Activated CD8-positive, alpha-beta T cell treated with anti-CD3 and anti-CD28 coated beads, Interleukin-2, amount 10 ng/mL, durations not matched to agents 7 days and 5 days (primary cell): Measurements from ENCODE around the gene C1orf167. TPM values are rescaled to one million over a fixed set of nuclear protein-coding genes. Genes with fewer than 3 reads are reported as not detected.
A peak's percentile ranks its signal among the peaks of the same experiment; 100 is the strongest.

ENCODE experiments used
- ATAC-seq: fragments of 150-1000 bp; cut with Tn5 transposase; one replicate; pipeline ENCODE4 v1.10.0; 2021; ENCODE audit warnings: moderate library complexity
- CTCF ChIA-PET: fragments of 350-600 bp; sonication (Branson Sonifier 250); formaldehyde crosslinking; loops from one replicate; lab custom pipeline; 2021; ENCODE audit warnings: antibody characterized with exemption; lab: Charles Lee
- POLR2A ChIA-PET: fragments of 350-600 bp; sonication (Branson Sonifier 250); formaldehyde crosslinking; loops from one replicate; lab custom pipeline; 2021; ENCODE audit warnings: antibody characterized with exemption; lab: Charles Lee
- DNase-seq: peaks from one replicate; pipeline ENCODE4 v3.0.0-alpha.2; 2020
- H3K27ac Mint-ChIP-seq: one replicate; pipeline ENCODE4 v1.8.0; 2021; ENCODE audit warnings: mild to moderate bottlenecking, mixed read lengths
- H3K27me3 Mint-ChIP-seq: one replicate; pipeline ENCODE4 v1.8.0; 2021; ENCODE audit warnings: low read depth, mixed read lengths
- H3K36me3 Mint-ChIP-seq: one replicate; pipeline ENCODE4 v1.8.0; 2021; ENCODE audit warnings: low read depth, mixed read lengths
- H3K4me1 Mint-ChIP-seq: one replicate; pipeline ENCODE4 v1.8.0; 2021; ENCODE audit warnings: low read depth, mixed read lengths
- H3K4me3 Mint-ChIP-seq: one replicate; pipeline ENCODE4 v1.8.0; 2021; ENCODE audit warnings: mild to moderate bottlenecking, mixed read lengths
- H3K9me3 Mint-ChIP-seq: one replicate; pipeline ENCODE4 v1.8.0; 2022; ENCODE audit warnings: mixed read lengths; ENCODE audit not compliant: insufficient read depth
- total RNA-seq, 2 experiments: library from RNA; stranded (reverse); gene quantifications; one replicate each; pipeline ENCODE4 v1.2.3, GENCODE V29; 2021

The C1orf167 gene
- total RNA-seq, 2 experiments from 2014 or later: not detected

DNA sequence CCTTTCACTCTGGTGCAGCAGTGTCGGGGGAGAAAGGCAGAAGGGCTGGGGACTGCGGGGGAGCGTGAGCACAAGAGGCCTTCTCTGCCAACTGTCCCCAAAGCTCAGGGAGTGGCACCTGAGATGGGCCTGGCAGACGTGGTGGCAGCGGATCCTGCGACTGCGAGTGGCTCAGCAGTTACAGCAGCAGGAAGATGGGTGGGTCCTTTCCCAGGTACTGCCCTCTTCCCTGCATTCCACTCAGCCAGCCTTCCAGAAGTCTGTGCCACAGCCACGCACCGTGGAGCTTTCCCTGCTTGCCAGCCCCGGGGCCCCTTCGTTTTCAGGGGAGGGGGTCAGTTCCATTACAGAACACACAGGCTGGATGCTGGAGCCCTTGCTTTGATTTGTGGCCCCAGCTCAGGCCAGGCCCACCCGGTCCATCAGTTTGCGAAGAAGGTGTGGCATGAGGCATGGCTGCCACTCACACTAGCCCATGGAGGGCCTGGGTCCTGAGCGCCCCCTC lies 26.6 kb downstream of the C1orf167 start:
- Mint-ChIP-seq H3K36me3 (peaks cover 12% of the 10 kb centered on the region), H3K9me3 (no peaks in the 10 kb centered on the region), H3K4me1 (peaks cover 8% of the 10 kb centered on the region), H3K27me3 (no peaks in the 10 kb centered on the region), H3K4me3 (no peak overlapping the region), H3K27ac (no peak overlapping the region)
- POLR2A ChIA-PET: interaction anchor here (0.8 to 1.8 kb wide), 2 partner anchors 119 to 120 kb away, joined by 3 to 6 read pairs; no protein-coding TSS in a partner anchor
- CTCF ChIA-PET: interaction anchor here (1.0 kb wide), 1 partner anchor 70 kb away, joined by 3 read pairs; no protein-coding TSS in a partner anchor
- ATAC-seq (no peak), DNase-seq (no peak)

DNA sequence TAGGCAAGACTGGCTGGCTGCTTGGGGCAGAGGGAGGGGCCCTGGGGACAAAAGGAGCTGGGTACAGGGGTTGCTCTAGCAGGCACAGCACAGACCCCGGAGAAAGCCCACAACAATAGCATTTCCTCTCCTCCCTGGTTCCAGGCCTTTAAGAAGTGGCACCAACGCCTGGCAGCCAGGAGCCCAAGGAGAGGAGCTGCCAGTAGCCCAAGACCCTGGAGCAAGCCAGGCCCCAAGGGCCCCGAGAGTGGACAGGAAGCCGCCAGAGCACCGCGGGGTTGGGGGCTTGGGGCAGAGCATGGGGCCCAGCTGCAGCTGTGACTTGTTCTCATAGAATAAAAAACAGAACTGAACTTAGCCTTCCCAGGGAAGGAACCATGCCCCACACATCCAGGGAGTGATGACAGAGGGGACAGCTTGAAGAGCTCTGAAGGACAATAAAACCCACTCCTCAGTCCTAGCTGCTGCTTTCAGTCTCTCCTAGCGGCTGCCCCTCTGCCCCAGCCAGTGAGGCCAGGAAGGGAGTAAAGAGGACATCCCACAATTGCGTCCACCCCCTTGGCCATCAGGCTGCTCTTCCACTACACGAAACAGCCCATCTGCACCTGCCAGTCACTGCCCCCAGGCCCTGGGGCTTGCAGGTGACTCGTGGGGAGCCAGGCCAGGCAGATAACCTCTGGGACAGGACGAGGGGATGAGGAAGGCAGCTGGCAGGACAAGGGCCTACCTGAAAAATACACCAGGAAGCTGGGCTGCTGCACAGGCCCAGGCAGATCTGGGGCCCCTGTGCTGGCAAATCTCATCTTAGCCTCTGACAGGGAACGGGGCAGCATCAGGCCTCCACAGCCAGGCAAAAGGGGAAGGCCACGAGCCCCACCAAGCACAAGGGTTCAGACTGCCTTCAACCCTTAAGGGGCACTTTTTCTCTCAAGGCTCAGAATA lies 27.4 kb downstream of the C1orf167 start:
- ChIA-PET POLR2A (interaction anchor here (1.8 kb wide), 1 partner anchor 119 kb away, joined by 6 read pairs; no protein-coding TSS in a partner anchor), CTCF (interaction anchor here (1.0 kb wide), 1 partner anchor 70 kb away, joined by 3 read pairs; no protein-coding TSS in a partner anchor)
- no peak for DNase-seq
- Mint-ChIP-seq H3K27me3 (no peaks in the 10 kb centered on the region), H3K36me3 (peaks cover 14% of the 10 kb centered on the region), H3K27ac (peak overlapping the region; percentile 20), H3K4me1 (peaks cover 8% of the 10 kb centered on the region), H3K4me3 (no peak overlapping the region), H3K9me3 (no peaks in the 10 kb centered on the region)
- no peak for ATAC-seq

DNA sequence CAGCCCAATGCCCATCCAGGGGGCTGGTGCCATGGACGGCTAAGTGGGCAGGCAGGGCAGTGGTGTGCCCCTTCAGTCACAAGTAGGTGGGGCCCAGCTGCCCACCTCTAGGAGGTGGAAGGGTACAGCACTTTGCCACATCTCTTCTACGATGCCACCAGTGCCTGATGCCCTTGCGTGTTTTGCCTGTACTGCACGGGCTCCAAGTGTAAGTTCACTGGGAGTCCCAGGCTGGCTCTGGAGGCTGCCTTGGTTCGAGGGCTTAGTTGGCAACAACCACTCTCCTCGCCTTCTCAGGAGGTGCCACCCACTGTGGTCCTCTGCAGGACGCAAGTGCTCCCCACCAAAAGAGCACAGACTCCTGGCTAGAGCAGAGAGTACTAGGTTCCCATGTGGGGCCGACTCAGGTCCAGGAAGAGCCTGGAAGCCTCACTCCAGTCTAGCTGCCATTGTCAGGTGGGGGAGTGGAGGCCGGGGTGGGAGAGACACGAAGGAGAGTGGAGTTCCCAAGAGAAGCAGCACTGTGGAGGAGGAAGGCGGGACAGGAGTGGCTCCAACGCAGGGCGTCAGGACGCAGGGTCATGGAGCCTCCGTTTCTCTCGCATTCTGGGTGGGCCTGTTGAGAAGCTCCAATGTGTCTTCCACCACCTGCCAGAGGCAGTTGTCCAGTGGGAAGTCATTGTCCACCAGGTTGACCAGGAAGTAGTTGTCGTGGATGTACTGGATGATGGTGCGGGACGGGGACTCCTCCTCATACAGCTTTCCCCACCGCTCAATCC lies 28.3 kb downstream of the C1orf167 start:
- Mint-ChIP-seq H3K27ac (no peak overlapping the region), H3K27me3 (no peaks in the 10 kb centered on the region), H3K9me3 (no peaks in the 10 kb centered on the region), H3K4me3 (no peak overlapping the region), H3K4me1 (peaks cover 2% of the 10 kb centered on the region), H3K36me3 (peaks cover 21% of the 10 kb centered on the region)
- ChIA-PET POLR2A (interaction anchor here (1.8 kb wide), 1 partner anchor 118 kb away, joined by 6 read pairs; no protein-coding TSS in a partner anchor), CTCF (no interaction called here)
- no peak for DNase-seq
- no peak for ATAC-seq

DNA sequence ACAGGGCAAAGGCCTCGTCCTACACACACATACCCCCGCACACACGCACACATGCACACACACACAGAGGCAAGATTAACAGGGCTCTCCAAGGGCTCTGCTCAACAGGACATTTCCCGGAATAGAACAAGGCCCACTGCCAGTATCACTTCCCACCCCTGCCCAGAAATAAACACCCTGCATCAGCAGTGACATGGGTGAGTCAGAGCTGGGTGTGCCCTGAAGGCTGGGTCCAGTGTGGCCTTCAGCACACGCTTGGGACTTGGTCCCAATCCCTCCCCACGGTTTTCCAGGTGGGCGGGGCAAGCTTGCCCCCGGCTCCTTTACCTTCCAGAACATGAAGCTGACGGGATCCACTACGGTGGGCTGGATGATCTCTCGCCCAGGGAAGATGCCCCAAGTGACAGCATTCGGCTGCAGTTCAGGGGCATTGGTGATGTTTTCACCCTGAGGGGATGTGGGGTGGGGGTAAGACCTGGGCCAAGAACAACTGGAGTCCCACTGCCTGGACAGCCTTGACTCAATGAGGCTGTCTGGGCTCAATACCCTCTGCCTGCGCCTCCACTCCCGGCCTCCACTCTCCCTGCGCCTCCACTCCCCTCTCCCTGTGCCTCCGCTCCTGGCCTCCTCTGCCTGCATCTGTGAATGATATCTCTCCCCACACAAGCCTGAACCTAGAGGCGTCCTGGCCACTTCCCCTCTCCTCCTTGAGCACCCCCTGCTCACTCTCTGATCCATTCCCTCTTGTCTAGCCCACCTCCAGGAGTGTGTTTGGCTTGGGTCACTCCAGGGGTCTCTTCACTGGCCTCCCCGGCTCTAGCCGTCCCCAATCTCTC lies 29.1 kb downstream of the C1orf167 start:
- Mint-ChIP-seq H3K36me3 (peaks cover 29% of the 10 kb centered on the region), H3K27me3 (no peaks in the 10 kb centered on the region), H3K27ac (no peak overlapping the region), H3K4me3 (no peak overlapping the region), H3K4me1 (no peaks in the 10 kb centered on the region), H3K9me3 (no peaks in the 10 kb centered on the region)
- POLR2A ChIA-PET: no interaction called here
- no peak for DNase-seq
- CTCF ChIA-PET: no interaction called here
- ATAC-seq: no peak

DNA sequence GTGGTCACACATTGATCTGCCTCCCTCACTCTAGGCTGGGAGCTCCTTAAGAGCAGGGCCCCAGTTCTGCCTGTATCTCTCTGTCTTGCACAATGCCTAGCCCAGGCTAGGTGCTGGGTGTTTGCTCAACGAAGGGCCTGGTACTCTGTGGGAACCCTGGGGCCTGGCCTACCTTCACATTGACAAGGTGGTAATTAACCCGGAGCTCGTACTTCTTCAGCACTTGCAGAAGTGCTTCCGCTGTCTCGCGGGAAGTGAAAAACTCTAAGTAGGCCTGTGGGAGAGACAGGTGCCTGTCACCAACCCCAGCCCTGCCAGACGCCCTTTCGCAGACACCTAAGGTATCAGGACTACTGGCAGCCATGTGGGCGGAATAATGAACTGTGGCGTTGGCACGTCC lies 30.1 kb downstream of the C1orf167 start:
- Mint-ChIP-seq H3K27ac (no peak overlapping the region), H3K36me3 (peaks cover 30% of the 10 kb centered on the region), H3K4me1 (no peaks in the 10 kb centered on the region), H3K9me3 (no peaks in the 10 kb centered on the region), H3K4me3 (no peak overlapping the region), H3K27me3 (no peaks in the 10 kb centered on the region)
- ChIA-PET CTCF (no interaction called here), POLR2A (no interaction called here)
- DNase-seq (no peak), ATAC-seq (no peak)

DNA sequence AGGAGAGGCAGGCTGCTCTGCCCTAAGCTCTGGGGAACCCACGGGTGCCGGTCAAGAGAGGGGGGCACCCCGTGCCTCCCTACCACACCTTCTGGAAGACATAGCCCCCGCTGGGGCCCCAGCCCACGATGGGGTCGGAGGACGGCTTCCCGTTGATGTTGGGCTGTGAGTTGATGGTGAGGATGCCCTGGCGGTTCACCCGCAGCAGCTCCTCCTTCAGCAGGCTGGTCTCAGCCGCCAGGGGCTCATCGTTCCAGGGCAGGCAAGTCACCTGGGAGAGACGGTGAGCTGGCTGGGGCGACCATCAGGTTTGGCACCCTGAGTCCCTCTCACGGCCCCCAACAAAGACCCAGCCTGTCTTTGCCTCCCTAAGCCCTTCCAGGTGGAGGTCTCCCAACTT lies 31.8 kb downstream of the C1orf167 start:
- no peak overlapping the region for H3K4me3 Mint-ChIP-seq
- ATAC-seq (no peak), DNase-seq (no peak)
- H3K4me1 Mint-ChIP-seq: no peaks in the 10 kb centered on the region
- CTCF ChIA-PET: no interaction called here
- no peaks in the 10 kb centered on the region for H3K9me3 Mint-ChIP-seq
- H3K36me3 Mint-ChIP-seq: peaks cover 30% of the 10 kb centered on the region
- H3K27me3 Mint-ChIP-seq: no peaks in the 10 kb centered on the region
- POLR2A ChIA-PET: interaction anchor here (1.8 kb wide), 1 partner anchor 114 kb away, joined by 5 read pairs; no protein-coding TSS in a partner anchor
- no peak overlapping the region for H3K27ac Mint-ChIP-seq

DNA sequence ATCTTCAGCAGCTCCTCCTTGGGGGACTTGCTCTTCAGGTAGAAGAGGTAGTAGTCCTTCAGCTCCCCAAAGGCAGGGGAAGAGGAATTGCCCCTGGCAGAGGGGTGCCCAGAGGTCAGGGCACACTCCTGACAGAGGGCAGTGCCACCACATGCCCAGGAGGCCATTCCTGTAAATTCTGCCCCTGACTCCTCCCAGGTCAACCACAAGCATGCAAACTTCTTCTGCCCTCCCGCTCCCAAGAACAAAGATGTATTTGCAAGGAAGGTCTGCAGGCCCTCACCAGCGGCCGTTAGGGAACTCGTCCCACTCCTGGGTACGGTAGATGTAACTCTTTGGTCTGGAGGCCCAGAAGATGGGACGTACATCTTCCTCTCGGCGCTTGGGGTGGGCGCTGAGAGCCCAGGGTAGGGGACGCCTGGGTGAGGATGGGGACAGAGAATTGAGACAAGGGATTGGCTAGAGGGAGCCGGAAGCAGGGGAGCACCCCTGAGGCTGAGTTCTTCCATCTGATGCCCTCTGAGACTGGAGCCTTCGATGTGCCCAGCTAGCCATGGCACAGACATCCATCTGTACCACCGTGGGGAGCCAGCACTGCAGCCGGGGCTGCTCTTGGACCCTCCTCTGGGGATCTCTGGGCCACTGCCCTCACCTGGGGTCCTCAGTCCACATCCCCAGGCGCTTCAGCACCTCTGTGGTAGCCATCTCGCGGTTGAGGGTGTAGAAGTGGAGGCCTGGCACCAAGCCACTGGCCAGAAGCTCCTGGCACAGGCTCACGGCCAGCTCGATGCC lies 32.6 kb downstream of the C1orf167 start:
- Mint-ChIP-seq H3K9me3 (no peaks in the 10 kb centered on the region), H3K27ac (no peak overlapping the region), H3K4me1 (no peaks in the 10 kb centered on the region), H3K36me3 (peaks cover 31% of the 10 kb centered on the region), H3K27me3 (no peaks in the 10 kb centered on the region), H3K4me3 (no peak overlapping the region)
- ChIA-PET CTCF (no interaction called here), POLR2A (interaction anchor here (1.1 to 1.8 kb wide), 2 partner anchors 113 kb away, joined by 3 to 5 read pairs; no protein-coding TSS in a partner anchor)
- DNase-seq: no peak
- ATAC-seq: no peak

DNA sequence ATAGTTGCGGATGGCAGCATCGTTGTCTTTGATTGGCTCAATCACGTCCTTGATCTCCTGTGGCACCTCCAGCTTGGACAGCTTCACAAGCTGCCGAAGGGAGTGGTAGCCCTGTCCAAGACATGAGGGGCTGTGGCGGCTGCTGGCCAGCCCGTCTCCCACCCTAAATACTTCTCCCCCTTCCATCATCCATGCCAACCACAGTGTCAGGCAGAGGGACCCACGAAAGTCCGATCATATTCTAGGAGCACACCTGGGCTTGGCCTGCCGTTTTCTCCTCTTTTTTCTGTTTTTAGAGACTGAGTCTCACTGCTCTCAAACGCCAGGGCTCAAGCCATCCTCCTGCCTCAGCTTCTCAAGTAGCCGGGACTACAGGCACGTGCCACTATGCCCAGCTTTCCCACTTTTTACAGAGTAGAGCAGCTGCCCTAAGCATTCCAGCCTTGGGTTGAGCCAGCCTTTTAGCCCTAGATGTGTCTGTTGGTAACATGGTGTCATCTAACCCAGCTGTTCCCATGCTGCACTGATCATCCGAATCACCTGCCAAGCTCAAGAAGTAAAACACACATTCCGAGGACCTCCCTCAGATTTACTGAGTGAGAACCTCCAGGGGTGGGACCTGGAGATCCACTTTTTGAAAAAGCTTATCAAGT lies 33.4 kb downstream of the C1orf167 start:
- ATAC-seq: no peak
- Mint-ChIP-seq H3K4me3 (no peak overlapping the region), H3K4me1 (no peaks in the 10 kb centered on the region), H3K27me3 (no peaks in the 10 kb centered on the region), H3K9me3 (no peaks in the 10 kb centered on the region), H3K27ac (no peak overlapping the region), H3K36me3 (peaks cover 35% of the 10 kb centered on the region)
- DNase-seq: no peak
- ChIA-PET POLR2A (interaction anchor here (1.1 kb wide), 1 partner anchor 112 kb away, joined by 3 read pairs; no protein-coding TSS in a partner anchor), CTCF (no interaction called here)

DNA sequence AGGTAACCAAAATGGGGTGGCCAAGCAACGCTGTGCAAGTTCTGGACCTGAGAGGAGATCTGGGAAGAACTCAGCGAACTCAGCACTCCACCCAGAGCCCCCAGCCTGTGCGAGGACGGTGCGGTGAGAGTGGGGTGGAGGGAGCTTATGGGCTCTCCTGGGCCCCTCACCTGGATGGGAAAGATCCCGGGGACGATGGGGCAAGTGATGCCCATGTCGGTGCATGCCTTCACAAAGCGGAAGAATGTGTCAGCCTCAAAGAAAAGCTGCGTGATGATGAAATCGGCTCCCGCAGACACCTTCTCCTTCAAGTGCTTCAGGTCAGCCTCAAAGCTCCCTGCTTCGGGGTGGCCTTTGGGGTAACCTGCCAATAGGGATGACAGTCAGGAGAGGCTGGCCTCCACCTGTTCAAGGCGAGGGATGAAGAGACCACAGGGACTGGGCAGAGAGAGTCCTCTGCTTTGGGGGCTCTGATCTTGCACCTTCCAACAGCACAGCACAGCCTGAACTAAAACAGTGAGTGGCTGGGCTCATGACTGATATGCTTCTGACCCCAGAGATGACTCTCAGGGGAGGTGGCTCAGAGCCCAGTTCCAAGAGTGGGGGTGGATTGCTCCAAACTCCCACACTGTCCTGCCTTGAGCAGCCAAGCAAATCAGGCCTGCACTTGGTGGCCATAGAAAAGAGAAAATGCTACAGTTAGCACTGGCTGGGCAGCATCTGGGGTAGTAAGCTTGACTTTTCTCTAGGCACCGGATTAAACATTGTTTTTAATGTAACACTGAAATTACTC lies 34.2 kb downstream of the C1orf167 start:
- ATAC-seq (no peak), DNase-seq (no peak)
- no peak overlapping the region for H3K27ac Mint-ChIP-seq
- ChIA-PET CTCF (no interaction called here), POLR2A (interaction anchor here (2.6 kb wide), 1 partner anchor 112 kb away, joined by 9 read pairs; no protein-coding TSS in a partner anchor)
- no peaks in the 10 kb centered on the region for H3K9me3 Mint-ChIP-seq
- H3K36me3 Mint-ChIP-seq: peaks cover 42% of the 10 kb centered on the region
- H3K27me3 Mint-ChIP-seq: no peaks in the 10 kb centered on the region
- no peaks in the 10 kb centered on the region for H3K4me1 Mint-ChIP-seq
- no peak overlapping the region for H3K4me3 Mint-ChIP-seq
